ENCODE results near the gene RNF126.

DNA sequence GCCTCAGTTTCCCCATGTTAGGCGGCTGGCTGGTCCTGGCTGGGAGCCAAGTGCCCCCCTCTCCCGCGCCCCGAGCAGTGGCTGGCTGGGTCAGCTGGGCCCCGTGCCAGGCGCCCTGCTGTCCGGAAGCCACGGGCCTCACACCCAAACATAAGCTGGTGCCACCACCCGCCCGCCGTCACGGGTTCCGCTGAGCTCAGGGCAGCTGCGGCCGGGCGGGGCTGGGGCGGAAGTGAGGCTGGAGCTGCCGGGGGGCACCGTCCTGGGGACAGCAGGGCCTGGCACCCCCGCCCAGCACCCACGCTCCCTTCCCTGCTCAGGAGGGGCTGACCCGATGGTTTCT is 54.0 kb downstream of the RNF126 start:
- TF ChIP-seq, protein P1, sequence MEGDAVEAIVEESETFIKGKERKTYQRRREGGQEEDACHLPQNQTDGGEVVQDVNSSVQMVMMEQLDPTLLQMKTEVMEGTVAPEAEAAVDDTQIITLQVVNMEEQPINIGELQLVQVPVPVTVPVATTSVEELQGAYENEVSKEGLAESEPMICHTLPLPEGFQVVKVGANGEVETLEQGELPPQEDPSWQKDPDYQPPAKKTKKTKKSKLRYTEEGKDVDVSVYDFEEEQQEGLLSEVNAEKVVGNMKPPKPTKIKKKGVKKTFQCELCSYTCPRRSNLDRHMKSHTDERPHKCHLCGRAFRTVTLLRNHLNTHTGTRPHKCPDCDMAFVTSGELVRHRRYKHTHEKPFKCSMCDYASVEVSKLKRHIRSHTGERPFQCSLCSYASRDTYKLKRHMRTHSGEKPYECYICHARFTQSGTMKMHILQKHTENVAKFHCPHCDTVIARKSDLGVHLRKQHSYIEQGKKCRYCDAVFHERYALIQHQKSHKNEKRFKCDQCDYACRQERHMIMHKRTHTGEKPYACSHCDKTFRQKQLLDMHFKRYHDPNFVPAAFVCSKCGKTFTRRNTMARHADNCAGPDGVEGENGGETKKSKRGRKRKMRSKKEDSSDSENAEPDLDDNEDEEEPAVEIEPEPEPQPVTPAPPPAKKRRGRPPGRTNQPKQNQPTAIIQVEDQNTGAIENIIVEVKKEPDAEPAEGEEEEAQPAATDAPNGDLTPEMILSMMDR (IDR thresholded peaks at IDR 0.05; ENCODE audit: insufficient read depth, low read depth, low read length), result no peak
- TF ChIP-seq EZH2 (IDR thresholded peaks at IDR 0.05; ENCODE audit: insufficient read depth, low read length), result no peak

All from astrocyte (in vitro differentiated cells and primary cell).